Breast epithelium (tissue), 3 donors: ENCODE results near the gene CALML3.

Experiments used
- CTCF ChIP-seq, 3 donors: fragments of 450-650 bp; IDR thresholded peaks; one replicate each; pipeline ENCODE4 v1.5.1; 2016 to 2017; ENCODE audit warnings: antibody characterized with exemption in 3 of 3, mild to moderate bottlenecking in 3 of 3, moderate library complexity in 3 of 3
- POLR2AphosphoS5 ChIP-seq, 3 donors: sonication (generic); formaldehyde crosslinking; IDR thresholded peaks; one replicate each; pipeline ENCODE4 v1.6.1; 2017; ENCODE audit warnings: antibody characterized with exemption in 3 of 3

DNA sequence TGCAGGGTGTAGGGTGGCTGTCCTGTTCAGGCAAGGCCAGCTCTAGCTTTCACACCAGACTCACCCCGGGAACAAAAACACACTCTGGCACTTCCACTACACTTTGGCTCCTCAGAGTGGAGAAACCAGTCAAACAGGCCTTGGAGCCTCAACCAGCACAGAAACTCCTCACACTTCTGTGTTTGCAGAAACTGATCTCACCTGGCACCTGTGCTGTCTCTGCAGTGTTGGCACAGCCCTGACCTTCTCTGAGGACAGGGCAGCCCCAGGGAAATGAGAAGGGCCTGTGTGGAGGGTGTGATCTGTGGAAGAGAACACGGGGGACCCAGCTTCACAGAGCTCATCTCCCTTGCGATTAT, 21.3 kb upstream of the CALML3 start:
- TF ChIP-seq CTCF (IDR thresholded peaks at IDR 0.05) (no peak), POLR2AphosphoS5 (IDR thresholded peaks at IDR 0.05) (peak; percentile 21 to 90 (median 85))
